KMS-11 (cell line): ENCODE data around the gene GRAMD2A.

Experiments used
- H2AFZ ChIP-seq: fragments of 200-600 bp; sonication (generic); 2 replicates; pipeline ENCODE4 v1.6.1; 2016; ENCODE audit warnings: antibody characterized with exemption, mixed run types, low read depth
- H3K27ac ChIP-seq: fragments of 200-600 bp; sonication (generic); 2 replicates; pipeline ENCODE4 v1.6.1; 2016; ENCODE audit warnings: mild to moderate bottlenecking, mixed run types
- H3K27me3 ChIP-seq: fragments of 200-600 bp; sonication (generic); 2 replicates; pipeline ENCODE4 v1.6.1; 2017; ENCODE audit warnings: mild to moderate bottlenecking, low read depth, mixed run types, moderate library complexity; ENCODE audit not compliant: insufficient read depth
- H3K36me3 ChIP-seq: fragments of 200-600 bp; sonication (generic); 2 replicates; pipeline ENCODE4 v1.6.1; 2017; ENCODE audit warnings: mild to moderate bottlenecking, mixed run types; ENCODE audit not compliant: insufficient read depth
- H3K4me1 ChIP-seq: fragments of 200-600 bp; sonication (generic); 2 replicates; pipeline ENCODE4 v1.6.1; 2016; ENCODE audit warnings: mild to moderate bottlenecking, low read depth, mixed run types; ENCODE audit not compliant: poor library complexity, severe bottlenecking
- H3K4me2 ChIP-seq: fragments of 200-600 bp; sonication (generic); 2 replicates; pipeline ENCODE4 v1.7.0; 2016; ENCODE audit warnings: mild to moderate bottlenecking, mixed run types
- H3K4me3 ChIP-seq: fragments of 200-600 bp; sonication (generic); IDR thresholded peaks from 2 replicates; pipeline ENCODE4 v1.6.1; 2017; ENCODE audit warnings: low read depth, low read length, mixed read lengths; ENCODE audit not compliant: insufficient read depth
- H3K79me2 ChIP-seq: fragments of 200-600 bp; sonication (generic); 2 replicates; pipeline ENCODE4 v1.6.1; 2016; ENCODE audit warnings: low read depth, mixed run types; ENCODE audit not compliant: insufficient read depth
- H3K9ac ChIP-seq: fragments of 200-600 bp; sonication (generic); 2 replicates; pipeline ENCODE4 v1.6.1; 2016; ENCODE audit warnings: mild to moderate bottlenecking, mixed run types
- H4K20me1 ChIP-seq: fragments of 200-600 bp; sonication (generic); 2 replicates; pipeline ENCODE4 v1.6.1; 2016; ENCODE audit warnings: mild to moderate bottlenecking, mixed run types; ENCODE audit not compliant: insufficient read depth
- TF ChIP-seq, protein P1 (sequence below): fragments of 200-600 bp; sonication (generic); conservative IDR thresholded peaks from 2 replicates; pipeline ENCODE4 v1.6.1; 2017; ENCODE audit warnings: low read depth, mild to moderate bottlenecking, antibody characterized with exemption, low read length, moderate library complexity, mixed read lengths

GRAMD2A gene

DNA sequence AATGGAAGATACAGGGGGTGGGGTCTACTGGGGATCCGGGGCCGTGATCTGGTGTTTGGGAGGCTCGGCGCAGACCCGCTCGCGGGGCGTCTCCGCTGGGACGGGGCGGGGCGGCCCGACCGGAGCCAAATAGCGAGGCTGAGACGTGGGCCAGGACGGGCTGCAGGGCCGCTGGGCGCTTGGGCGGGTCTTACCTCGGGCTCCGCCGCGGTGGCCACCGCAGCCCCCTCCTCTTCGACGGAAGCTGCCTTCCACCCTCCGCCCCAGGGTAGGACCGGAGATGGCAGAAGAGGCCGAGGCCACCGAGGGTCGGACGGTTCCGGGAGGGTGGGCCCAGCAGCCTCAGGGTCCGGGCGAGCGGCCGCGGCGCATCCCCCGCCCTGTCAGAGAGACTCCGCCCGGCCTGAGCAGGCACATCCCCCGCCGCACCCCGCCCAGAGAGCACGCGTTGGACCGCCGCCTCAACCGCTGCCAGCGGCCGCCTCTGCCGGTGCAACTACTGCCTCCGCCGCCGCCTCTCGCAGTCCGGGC lies 80.0 kb downstream of the GRAMD2A start:
- no peak overlapping the region for H3K4me3 ChIP-seq
- H3K36me3 ChIP-seq = no peaks in the 10 kb centered on the region
- TF ChIP-seq, protein P1, sequence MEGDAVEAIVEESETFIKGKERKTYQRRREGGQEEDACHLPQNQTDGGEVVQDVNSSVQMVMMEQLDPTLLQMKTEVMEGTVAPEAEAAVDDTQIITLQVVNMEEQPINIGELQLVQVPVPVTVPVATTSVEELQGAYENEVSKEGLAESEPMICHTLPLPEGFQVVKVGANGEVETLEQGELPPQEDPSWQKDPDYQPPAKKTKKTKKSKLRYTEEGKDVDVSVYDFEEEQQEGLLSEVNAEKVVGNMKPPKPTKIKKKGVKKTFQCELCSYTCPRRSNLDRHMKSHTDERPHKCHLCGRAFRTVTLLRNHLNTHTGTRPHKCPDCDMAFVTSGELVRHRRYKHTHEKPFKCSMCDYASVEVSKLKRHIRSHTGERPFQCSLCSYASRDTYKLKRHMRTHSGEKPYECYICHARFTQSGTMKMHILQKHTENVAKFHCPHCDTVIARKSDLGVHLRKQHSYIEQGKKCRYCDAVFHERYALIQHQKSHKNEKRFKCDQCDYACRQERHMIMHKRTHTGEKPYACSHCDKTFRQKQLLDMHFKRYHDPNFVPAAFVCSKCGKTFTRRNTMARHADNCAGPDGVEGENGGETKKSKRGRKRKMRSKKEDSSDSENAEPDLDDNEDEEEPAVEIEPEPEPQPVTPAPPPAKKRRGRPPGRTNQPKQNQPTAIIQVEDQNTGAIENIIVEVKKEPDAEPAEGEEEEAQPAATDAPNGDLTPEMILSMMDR = no peak
- 0 out of 2 replicates have a peak, but pooled peaks cover 3% of the 10 kb centered on the region for H3K79me2 ChIP-seq
- H3K4me1 ChIP-seq = peaks cover 7% of the 10 kb centered on the region
- peak overlapping the region; percentile 89; the same call in 1 of the 2 replicates for H3K4me2 ChIP-seq
- no peaks in the 10 kb centered on the region for H4K20me1 ChIP-seq
- H3K27me3 ChIP-seq = no peaks in the 10 kb centered on the region
- peak overlapping the region; percentile 67; the same call in 1 of the 2 replicates for H3K9ac ChIP-seq
- peak overlapping the region; percentile 64 for H2AFZ ChIP-seq
- H3K27ac ChIP-seq = peak overlapping the region; percentile 49

DNA sequence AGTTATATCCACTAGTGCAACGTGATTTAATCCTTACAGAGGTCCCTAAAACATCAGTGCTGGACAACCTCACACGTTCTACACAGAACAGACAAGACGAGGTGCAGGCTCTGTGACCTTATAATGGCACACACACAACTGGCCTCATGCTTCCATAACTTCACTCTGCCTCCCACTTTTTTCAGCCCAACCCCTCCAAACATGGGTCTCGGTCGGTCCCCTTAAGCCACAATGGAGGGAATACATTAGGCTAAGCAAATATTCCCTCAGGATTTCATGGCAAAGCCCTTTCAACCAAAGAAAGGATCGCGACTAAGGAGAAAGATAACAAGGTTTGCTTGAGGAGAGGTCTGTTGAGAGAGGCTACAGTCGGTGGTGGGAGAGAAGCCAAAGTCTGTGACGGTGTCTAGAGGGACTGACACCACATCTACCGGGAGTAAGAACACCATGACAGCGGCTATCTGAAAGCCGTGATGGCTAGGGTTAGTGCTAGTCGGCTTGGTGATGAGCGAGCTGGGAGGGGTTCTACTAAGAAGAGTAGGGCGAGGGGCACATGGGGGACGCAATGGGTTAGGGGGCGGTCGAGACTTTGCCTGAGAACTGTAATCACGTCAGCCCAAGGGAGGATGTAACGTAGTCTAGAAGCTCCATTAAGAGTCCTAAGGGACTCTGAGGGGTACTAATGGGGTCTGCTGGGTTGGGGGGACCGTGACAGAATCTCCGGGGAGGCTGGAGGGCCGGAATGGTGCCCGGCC lies 80.7 kb downstream of the GRAMD2A start:
- H2AFZ ChIP-seq = peak overlapping the region; percentile 64
- 0 out of 2 replicates have a peak, but pooled peaks cover 3% of the 10 kb centered on the region for H3K79me2 ChIP-seq
- no peak overlapping the region for H3K27ac ChIP-seq
- TF ChIP-seq, protein P1 = no peak
- H4K20me1 ChIP-seq = no peaks in the 10 kb centered on the region
- H3K4me1 ChIP-seq = peaks cover 7% of the 10 kb centered on the region
- H3K4me3 ChIP-seq = no peak overlapping the region
- H3K36me3 ChIP-seq = no peaks in the 10 kb centered on the region
- H3K4me2 ChIP-seq = peak overlapping the region; percentile 89
- peak overlapping the region; percentile 67; the same call in 1 of the 2 replicates for H3K9ac ChIP-seq
- H3K27me3 ChIP-seq = no peaks in the 10 kb centered on the region

GRCh38 chr15:72113347-72114031 lies 84.1 kb downstream of the GRAMD2A start:
- TF ChIP-seq, protein P1 = no peak
- no peaks in the 10 kb centered on the region for H3K27me3 ChIP-seq
- no peaks in the 10 kb centered on the region for H4K20me1 ChIP-seq
- no peak overlapping the region for H3K4me3 ChIP-seq
- H3K4me1 ChIP-seq = peaks cover 7% of the 10 kb centered on the region
- no peak overlapping the region for H3K4me2 ChIP-seq
- no peak overlapping the region for H3K9ac ChIP-seq
- H3K27ac ChIP-seq = no peak overlapping the region
- no peaks in the 10 kb centered on the region for H3K36me3 ChIP-seq
- no peak overlapping the region for H2AFZ ChIP-seq
- 0 out of 2 replicates have a peak, but pooled peaks cover 3% of the 10 kb centered on the region for H3K79me2 ChIP-seq

DNA sequence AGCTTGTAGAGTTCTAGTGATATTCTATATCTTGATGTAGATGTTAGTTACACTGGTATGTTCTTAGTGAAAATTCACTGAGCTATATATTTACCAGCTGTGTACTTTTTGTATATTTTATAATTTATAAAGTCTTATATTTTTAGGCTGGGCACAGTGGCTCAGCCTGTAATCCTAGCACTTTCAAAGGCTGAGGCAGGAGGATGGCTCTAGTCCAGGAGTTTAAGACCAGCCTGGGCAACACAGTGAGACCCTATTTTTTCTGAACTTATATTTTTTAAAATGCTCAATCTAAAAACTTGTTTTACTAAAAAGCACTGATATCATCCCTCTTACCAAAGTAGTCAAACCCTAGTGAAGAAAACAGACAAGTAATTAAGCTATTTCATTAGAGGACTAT lies 84.8 kb downstream of the GRAMD2A start:
- 0 out of 2 replicates have a peak, but pooled peaks cover 3% of the 10 kb centered on the region for H3K79me2 ChIP-seq
- TF ChIP-seq, protein P1 = no peak
- no peak overlapping the region for H3K9ac ChIP-seq
- H3K4me3 ChIP-seq = no peak overlapping the region
- no peaks in the 10 kb centered on the region for H4K20me1 ChIP-seq
- no peak overlapping the region for H3K27ac ChIP-seq
- no peaks in the 10 kb centered on the region for H3K27me3 ChIP-seq
- H3K4me1 ChIP-seq = peaks cover 7% of the 10 kb centered on the region
- no peak overlapping the region for H3K4me2 ChIP-seq
- H2AFZ ChIP-seq = no peak overlapping the region
- no peaks in the 10 kb centered on the region for H3K36me3 ChIP-seq
